ENCODE measurements around the gene ABCC1.

- TF ChIP-seq POLR2A (IDR thresholded peaks at IDR 0.05; ENCODE audit: low read length) (no peak), GATA1 (IDR thresholded peaks at IDR 0.05; ENCODE audit: low read depth, low read length) (no peak)
These were observed 160.2 kb downstream of the ABCC1 start for GRCh38 chr16:16109453-16110110.
